Stimulated activated CD4-positive, alpha-beta T cell treated with anti-CD3 and anti-CD28 coated beads, Interleukin-1b, Interleukin-23, amount 100 ng/mL, for 4 hours (primary cell): Measurements from ENCODE around the gene MEPCE.
"Not testable (repeated sequence)": the region's sequence is repeated elsewhere in the genome, so short reads cannot be mapped to it uniquely, and the experiment has no call there.

Experiments
- DNase-seq, 2 donors: peaks; one replicate each; pipeline ENCODE4 v3.0.0-alpha.2; 2020; ENCODE audit warnings: low read depth in 2 of 2

MEPCE gene

DNA sequence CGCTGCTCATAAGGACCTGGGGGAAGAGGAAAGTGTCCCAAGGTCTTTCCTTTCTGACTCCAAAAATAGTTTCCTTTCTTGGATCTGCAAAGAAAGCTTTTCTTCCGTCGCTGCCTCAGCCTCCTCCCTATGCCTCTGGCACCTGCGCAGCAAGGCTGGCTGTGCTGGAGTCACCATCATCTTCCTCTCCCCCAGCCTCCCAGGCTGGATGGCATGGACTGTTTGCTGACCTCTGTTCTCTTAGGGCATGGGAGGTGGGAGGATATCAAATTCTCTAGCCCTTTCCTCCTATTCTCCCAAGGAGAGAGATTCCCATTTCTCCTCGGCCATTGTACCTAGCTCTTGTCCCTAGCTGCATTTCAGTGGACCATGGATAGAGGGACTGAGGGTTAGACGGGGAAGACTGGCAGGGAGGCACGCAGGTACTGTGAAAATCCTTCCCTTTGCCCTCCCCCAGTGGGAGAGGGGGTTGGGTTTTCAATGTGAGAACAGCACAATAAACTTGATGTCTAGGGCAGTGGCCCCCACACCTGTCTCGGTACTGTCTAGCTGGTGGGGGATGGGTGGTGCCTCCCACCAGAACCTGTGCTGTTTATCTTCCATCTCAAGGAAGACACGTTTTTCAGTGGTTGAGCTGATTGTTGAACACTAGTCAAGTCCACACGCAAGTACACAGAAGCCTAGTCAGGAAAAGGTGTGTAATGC lies 4.1 kb downstream of the MEPCE start:
- DNase-seq = no peak

GRCh38 chr7:100434297-100435144 lies 4.9 kb downstream of the MEPCE start:
- no peak for DNase-seq

DNA sequence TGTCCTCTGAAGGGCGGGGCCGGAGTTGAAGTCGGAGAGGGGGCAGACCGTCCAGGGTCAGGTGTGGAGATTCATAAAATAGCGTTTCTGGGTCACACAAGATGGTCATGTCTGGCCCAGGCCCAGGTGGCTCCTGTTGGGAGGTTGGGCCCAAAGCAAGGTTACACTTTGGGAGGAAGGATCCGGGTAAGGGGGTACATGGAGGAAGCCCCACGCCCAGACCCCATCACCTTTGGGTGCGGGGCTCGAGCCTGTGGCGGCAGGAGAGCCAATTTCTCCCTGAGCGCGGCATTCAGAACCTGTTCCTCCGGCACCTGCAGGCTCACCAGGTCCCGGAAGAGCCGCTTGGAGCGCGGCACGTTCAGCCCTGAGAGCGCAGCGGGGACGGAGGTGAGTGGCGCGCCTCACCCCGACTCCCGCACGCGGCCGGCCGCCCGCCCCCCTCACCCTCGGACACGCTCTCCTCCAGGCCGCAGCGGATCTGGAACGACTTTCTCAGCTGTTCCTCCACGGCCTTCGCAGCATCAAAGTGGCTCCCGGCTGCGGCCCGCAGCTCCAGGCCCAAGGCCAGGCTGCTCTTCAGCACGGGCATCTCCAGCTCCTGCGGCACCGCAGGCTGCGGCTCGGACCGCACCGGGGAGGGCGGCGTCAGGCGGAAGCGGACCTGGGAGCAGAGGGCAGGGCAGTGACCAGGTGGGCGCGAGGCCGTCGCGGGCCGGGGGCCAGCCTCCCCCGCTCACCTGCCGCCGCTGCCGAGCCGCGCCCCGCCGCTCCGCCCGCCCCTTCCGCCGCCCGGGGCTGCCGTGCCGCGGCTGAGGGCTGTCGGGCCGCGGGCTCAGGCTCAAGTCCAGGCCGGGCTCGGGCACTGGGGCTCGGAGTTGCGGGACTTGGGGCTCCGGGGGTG lies 6.0 kb downstream of the MEPCE start:
- DNase-seq = peak in 1 of 2 donors; percentile 42

- no peak for DNase-seq
These were observed 7.8 kb downstream of the MEPCE start for GRCh38 chr7:100437150-100438100.

DNA sequence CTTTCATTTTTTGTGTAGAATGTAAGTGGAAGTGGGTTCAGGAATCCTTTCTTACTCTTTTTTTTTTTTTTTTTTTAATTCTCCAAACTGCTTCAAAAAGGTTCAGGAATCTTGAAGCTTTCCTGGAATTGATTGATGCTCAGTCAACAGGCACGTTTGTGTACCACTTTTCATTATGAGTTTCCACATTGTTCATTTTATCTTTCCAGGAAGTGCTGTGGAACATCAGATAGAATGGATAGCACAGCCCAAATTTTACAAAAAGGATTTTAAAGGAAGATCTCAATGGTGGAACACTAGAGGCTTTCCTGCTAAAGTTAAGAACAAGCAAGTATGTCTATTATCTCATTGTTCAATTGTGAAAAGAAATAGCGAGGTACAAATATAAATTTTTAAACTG lies 8.5 kb downstream of the MEPCE start:
- no peak for DNase-seq

DNA sequence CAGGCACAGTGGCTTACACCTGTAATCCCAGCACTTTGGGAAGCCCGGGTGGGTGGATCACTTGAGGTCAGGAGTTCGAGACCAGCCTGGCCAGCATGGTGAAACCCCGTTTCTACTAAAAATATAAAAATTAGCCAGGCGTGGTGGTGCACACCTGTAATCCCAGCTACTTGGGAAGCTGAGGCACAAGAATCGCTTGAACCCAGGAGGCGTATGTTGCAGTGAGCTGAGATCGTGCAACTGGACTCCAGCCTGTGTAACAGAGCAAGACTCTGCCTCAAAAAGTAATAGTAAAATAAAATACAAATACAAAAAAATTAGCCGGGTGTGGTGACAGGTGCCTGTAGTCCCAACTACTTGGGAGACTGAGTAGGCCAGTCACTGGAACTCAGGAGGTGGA lies 9.1 kb downstream of the MEPCE start:
- not testable (repeated sequence) for DNase-seq

DNA sequence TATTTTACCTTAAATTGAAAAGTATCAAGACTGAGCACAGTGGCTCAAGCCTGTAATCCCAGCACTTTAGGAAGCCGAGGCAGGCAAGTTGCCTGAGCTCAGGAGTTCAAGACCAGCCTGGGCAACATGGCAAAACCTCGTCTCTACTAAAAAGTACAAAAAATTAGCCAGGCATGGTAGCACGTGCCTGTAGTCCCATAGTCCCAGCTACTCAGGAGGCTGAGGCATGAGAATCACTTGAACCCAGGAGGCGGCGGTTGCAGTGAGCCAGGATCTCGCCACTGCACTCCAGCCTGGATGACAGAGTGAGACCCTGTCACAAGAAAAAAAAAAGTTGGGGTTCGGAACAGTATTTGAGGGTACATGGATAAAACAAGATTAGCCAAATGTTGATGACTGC lies 9.6 kb downstream of the MEPCE start:
- not testable (repeated sequence) for DNase-seq

DNA sequence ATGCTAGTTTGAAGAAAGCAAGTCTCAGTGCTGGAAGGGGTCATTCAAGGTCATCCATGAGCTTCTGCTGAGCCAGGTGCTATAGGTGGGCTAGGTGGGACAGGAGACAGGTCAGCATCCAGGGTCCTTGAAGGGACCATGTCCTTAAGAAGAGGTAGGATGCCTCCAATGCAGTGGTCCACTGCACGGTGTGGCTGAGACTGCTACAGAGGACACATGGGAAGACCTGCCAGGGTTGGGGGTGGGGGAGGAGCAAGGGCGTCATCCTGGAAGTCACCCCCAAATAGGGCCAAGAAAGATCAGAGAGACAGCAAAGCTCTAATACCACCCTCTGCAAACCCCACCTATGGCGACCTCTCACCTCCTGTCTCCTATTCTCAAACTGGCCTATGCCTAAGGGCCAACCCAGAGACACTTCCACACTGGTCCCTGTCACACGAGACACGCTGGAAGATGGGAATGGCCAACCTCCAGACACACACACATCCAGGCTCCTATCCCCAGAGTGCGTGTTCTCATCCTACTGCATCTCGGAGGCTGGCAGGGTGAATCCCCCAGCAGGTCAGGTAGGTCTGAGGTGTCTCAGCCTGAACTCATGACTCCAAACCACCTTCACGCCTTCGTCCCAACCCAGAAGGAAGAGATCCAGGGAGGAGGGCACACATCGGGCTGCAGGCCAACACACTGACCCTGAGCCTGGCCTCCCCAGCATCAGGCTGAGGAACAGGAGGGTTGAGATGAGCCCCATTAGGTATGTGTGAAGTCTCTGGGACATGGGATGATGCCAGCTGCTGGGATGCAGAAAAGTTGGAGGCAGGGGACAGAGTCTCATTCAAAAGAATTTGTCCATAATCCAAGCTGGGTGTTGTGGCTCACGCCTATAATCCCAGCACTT lies 12.3 kb downstream of the MEPCE start:
- DNase-seq = no peak

DNA sequence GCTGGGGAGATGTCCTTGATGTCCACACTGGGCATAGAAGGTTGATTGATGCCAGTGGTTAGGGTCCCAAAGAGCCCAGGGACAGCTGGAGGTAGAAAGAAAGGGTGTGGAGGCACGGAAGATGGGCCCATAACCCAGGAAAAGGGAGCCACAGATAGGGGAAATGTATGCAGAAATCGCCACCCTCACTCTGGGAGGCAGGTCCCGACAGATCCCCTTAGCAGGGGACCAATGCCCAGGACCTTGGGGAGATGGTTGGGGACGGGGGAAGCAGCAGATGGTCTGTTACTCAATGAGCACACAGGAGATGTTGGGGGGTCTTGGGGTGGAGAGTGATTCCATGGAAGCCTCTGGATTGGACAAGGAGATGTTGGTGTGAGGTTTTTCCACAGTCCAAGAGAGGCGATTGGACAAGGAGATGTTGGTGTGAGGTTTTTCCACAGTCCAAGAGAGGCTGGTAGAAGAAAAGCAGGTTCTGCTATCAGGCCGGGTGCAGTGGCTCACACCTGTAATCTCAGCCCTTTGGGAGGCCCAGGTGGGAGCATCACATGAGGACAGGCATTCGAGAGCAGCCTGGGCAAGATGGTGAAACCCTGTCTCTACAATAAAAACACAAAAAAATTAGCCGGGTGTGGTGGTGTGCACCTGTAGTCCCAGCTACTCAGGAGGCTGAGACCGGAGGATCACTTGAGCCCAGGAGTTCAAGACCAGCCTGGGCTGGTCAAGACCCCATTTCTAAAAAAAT lies 13.6 kb downstream of the MEPCE start:
- no peak for DNase-seq

GRCh38 chr7:100444311-100445278 lies 15.0 kb downstream of the MEPCE start:
- no peak for DNase-seq

DNA sequence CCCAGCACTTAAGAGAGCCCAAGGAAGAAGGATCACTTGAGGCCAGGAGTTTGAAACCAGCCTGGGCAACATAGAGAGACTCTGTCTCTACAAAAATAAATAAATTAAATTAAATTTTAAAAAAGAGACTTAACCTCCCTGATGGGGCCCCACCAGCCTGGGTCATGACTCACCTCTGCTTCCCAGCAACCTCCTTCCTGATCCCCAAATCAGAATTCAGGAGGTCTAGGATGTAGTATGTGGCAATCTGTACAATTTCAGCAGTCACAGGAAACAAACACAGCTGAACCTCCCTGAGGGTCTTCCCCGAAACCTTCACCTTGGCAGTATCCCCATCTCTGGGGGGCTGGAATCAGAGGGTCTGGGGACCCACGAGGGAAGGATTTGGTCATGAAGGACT lies 16.4 kb downstream of the MEPCE start:
- DNase-seq = no peak

- not testable (repeated sequence) for DNase-seq
These were observed 17.7 kb downstream of the MEPCE start for GRCh38 chr7:100447363-100447762.

GRCh38 chr7:100449190-100449795 lies 19.7 kb downstream of the MEPCE start:
- DNase-seq = no peak

- no peak for DNase-seq
These were observed 22.9 kb downstream of the MEPCE start for GRCh38 chr7:100452513-100452912.

DNA sequence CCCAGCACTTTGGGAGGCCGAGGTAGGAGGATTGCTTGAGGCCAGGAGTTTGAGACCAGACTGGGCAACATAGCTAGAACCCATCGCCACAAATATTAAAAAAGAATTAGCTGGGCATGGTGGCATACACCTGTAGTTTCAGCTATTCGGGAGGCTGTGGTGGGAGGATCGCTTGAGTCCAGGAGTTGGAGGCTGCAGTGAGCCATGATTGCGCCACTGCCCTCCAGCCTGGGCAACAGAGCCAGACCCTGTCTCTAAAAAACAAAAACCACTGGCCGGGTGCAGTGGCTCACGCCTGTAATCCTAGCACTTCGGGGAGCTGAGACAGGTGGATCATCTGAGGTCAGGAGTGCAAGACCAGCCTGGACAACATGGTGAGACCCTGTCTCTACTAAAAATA lies 24.2 kb downstream of the MEPCE start:
- DNase-seq = not testable (repeated sequence)

- DNase-seq = no peak
These were observed 25.6 kb downstream of the MEPCE start for GRCh38 chr7:100455206-100455605.

GRCh38 chr7:100456562-100456961 lies 26.9 kb downstream of the MEPCE start:
- no peak for DNase-seq

- no peak for DNase-seq
These were observed 27.4 kb downstream of the MEPCE start for GRCh38 chr7:100457033-100457432.
